GOT3 (cell line): ENCODE results near the gene SLCO3A1.

Source experiments
- DNase-seq: peaks from one replicate; lab custom pipeline; 2025; ENCODE audit warnings: mixed read lengths; lab: John Stamatoyannopoulos, UW

SLCO3A1 gene

DNA sequence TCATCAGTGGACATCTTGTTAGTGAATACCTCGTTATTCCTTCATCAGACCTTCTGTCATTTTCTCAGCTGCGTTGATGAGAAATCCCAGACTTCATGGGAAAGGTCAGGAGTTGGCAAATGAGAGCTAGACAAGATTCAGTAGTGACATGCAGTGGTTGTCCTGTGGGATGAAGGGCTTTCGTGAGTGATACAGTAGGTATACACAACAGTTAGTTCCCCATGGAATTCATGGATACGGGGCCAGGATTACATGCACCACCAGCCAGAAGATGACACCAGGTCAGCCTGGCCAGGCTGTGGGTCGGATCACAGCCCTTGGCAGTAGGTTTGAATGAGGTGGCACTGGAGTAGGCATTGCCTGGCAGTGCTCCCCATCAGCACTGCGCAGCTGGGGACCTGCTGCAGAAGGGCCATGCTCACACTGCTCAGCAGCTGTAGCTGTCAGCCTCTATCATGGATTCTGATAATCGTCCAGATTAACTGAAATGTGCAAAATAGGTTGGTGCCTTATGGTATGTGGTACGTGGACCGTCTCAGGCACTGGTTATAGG is 150.1 kb downstream of the SLCO3A1 start:
- no peak for DNase-seq

DNA sequence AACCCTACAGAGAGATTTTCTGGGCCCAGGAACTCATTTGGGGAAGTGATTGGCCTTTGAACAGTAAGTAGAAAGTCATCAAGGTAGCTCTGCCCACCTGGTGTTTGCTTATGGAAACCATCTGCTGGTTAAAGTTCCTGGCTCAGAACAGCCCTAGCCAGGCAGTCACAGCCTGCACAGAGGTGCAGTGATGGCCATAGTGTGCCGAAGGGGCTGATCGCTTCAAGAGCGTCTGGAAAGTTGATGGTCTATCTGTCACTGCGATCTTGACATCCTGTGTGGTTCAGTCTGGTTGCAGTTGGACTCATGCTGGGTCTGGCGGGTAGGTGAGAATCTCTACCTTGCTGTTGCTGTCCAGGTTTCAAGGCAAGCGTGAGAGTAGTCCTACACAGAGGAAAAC is 151.6 kb downstream of the SLCO3A1 start:
- no peak for DNase-seq

DNA sequence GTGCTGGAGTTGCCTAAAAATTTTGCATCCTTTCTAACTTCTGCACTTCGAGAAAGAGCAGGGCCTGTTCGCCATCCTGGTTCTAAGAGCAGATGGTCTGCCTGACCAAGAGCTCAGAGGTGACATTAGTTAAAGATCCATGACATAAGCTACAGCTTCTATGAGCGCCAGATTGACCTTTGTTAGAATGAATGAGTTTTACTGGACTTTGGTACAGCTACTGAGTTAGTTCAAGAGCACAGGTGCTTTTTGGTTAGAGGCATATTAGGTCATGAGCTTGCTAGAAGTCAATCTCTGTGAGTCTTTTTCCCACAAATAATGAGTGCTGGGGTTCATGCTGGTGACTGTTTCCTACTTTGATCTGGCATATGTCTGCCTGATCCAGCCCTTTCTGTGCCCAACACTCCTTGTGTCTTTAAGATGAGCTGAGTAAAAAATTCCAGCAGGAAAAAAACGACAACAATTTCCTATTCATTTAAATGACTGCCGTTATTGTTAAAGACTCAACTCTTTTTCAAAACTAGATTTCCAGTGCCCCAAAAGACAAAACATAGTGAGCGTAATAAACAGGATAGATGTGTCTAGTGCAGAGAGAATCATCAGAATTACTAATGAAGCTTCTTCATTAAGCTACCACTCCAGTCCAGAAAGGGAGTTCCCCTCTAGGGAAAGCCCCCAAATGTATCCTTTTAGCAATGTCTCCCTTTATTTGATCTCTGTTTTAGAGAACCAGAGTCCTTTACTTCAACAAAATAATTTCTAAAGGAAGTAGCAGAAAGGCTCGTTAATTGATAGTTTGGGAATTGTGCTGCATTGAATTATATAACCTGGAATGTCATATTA is 152.9 kb downstream of the SLCO3A1 start:
- DNase-seq, result no peak

DNA sequence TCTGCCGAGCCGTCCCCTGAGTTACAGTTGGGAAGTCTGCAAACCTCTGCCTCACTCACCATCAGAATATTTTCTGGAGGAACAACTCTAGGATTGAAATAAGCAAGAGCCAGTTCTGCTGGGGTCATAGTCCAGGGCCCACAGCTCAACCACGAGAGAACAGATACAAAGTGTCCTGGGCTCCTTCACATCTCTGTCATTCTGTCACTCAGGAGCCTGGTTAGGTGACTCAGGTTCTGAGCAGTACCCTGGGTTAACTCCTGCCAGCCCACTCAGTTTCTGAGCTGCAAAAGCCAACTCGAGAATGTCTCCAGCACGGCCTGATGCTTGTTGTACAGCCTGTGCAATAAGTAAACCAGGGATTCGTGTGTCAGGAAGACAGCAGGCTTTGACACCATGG is 155.7 kb downstream of the SLCO3A1 start:
- no peak for DNase-seq

DNA sequence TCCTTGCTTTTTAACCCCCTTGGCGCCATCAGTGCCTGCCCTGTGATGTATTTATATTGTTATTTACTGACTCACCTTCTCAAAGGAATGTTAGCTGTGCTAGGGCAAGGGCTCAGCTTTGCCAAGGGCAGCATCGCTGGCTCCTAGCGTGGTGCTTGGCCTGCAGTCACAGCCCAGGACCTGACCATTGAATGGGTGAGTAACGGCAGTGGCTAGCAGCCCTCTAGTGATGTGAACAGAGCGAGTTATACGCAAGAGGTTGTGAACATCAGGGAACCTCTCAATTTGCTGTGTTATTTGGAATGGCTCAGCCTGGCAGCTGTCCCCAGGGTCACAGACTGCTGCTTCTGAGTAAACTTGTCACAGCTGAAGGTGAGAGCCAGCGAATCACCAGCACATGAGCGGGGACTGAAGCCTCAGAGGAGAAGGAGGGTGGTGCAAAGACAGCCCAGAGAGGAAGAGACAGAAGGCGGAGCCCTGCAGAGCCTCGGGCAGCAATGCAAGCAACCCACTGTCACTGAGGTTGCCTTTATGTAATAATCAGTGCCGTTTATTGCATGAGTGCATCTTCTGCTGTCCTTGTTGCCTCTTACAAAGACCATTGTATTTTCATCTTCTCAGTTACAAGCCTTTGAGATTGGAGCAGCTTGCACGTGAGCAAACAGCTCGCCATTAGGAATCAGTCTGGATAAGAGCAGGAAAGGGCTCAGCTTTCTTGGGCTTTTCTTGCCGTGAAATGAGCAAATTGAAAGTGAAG is 158.3 kb downstream of the SLCO3A1 start:
- no peak for DNase-seq

DNA sequence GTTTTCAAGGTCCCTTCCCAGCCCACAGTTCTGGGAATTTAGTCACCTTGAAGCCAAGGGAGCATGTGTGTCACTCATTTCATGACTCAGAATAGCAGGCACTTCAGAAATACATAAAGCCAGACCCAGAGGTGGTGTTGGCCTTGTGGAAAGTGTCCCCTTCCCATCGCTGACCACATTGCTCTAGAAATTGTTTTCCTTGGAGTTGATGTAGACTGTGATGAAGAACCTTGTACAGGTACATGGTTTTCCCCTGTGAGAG is 158.8 kb downstream of the SLCO3A1 start:
- DNase-seq, result no peak

DNA sequence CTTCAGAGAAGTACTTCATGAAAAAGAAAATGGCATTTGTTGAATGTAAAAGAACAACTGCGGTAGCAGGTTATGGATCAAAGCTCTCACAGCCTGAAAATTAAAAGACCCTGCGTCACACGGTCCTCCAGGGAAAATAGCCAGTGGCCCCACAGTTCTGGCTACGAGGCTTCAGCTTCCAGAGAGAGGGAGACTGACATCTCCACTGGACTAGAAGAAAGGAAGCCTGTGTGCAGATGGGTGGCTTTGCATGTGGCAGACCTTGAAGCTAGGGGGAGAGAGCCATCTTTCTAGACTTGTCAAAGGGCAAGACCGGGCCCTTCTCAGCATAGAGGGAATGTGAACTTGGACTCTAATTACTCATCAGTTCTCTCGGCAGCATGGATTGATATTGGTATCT is 159.4 kb downstream of the SLCO3A1 start:
- no peak for DNase-seq

DNA sequence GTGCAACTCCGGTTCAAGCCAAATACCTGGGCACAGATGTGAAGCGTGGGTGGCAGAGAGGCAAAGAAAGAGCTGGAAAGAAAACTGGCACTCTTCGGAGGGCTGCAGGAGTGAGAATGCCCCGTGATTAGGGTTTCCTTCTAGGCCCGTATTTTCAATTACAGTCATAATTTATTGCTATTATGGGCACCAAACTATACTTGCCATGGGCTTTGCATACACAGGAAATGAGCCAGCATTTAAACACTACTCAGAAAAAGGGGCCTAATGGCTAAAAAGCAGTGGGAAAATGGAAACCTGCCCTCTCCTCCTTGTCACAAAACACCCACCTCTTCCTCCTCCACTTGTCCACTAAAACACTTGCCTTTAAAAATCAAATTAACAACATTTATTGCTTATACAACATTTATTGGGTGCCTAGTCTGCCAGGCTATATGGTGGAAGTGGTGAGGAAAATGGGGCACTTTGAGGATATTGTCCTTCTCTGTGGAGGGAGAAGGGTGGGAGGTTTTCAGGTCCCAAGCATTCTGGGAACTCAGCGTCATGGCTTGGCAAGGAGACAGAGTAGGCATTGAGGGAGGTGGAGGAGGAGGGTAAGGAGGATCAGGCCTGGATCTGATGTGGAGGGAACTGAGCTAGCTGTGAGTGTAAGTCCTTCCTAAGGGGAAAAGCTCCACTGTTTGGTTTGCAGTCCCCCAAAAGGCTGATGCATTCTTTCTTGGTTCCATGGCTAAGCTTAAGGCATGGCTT is 160.9 kb downstream of the SLCO3A1 start:
- no peak for DNase-seq

DNA sequence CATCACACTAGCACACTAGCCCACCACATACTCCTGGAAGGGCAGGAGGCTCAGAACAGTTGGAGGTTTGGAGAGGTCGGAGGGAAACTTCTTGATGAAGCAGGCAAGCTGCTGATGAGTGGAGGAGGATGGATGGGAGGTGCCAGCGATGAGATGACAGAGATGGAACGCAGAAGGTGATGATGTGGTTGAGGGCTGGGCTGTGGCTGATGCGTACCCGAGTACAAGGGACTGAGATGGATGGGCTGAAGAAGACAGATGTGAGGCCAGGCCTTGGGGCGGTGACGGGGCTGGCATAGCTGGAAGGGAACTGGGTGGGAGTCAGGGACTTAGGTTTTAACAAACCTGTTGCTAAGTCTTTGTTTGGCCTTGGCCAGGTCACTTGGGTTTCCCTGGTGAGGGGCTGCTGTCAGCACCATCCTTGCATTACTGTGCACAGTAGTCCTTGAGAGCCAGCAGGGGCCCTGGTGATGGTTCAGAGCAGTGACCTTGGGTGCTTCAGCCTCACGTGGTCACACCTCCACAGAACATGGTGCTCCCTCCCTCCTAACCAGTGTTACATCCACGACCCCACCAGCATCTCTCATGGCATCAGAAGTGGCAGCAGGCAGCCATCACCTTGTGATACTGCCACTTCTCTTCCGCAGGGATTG is 164.5 kb downstream of the SLCO3A1 start:
- DNase-seq, result no peak

DNA sequence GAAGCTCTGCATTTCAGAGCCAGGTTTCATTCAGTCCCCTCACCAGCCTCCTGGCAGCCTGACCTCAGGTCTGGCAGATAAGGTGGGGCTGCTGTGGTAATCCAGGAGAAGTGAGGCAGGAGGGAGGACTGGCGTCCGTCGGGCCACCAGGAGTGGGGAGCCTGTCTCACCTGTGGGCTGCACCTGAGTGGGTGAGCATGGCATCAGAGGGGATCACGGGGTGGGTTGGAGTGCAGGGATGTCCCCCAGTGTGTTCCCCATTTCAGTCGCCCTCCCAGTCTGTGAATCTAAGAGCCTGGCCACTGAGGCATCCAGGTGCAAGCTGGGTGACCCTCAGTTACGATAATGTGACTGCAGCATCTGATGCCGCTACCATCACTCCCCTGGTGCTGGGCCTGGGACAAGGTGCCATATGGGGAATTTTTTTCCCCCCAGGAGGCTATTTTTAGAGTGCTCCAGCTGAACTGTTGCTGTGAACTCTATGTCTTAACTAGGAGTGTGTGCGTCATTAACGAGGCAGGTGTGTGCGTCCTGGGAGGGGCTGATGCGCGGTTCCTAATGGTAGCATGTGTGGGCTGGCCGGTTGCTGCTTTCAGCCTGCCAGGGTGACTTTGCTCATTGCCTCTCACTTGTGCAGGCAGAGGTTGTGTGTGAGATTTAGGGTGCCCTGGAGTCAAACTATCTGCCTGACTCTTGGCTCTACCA is 165.2 kb downstream of the SLCO3A1 start:
- no peak for DNase-seq

DNA sequence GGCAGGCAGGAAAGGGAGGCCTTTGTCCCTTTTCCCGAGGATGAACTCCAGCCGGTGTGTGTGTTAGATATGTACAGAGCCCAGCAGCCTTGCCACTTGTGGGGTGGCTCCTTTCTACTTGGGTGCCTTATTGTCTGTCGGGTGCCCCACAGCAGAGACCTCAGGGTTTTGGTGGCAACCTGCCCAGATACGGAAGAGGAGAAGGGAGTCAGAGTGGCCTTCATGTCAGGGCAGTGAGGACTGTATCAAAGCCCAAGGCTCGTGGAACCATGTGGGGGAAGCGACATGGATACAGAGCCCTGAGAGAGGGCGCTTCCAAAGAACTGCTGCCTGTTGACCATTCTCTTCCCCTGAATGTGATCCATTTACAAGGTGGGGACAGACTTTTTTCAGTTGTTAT is 166.2 kb downstream of the SLCO3A1 start:
- DNase-seq, result no peak

DNA sequence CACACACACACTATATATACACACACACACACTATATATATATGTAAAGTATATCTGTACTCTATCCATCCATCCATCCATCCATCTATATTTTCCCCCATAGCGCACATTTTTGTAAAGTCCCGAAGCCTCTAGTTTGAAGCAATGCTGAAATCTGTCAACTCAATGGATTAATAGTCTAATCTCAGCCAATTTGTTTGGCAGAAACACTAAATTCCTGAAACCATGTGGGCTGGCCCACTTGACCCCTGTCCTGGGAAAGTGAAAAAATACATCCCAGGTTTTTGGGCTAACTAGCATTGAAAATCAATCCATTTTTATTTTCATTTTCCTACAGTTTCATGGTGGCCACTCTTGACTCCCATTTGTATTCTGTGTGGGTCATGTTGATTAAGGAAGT is 166.7 kb downstream of the SLCO3A1 start:
- no peak for DNase-seq

DNA sequence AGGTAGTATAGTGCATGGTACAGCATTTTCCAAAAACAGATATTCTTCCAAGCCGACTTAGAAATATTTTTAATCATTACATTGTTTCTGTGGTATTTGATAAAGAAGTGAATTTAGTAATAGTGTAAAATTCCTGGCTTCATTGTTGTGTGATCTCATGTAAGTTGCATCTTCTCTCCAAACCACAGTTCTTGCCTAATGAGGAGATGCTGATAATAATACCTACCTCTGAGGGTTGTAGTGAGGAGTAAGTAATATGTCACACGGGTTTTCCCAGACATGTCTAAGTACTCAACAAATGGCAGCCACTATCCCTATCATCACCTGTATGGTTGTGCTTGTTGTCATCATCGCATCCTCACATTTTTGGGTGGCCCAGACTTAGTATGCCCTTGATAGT is 167.3 kb downstream of the SLCO3A1 start:
- DNase-seq, result no peak

DNA sequence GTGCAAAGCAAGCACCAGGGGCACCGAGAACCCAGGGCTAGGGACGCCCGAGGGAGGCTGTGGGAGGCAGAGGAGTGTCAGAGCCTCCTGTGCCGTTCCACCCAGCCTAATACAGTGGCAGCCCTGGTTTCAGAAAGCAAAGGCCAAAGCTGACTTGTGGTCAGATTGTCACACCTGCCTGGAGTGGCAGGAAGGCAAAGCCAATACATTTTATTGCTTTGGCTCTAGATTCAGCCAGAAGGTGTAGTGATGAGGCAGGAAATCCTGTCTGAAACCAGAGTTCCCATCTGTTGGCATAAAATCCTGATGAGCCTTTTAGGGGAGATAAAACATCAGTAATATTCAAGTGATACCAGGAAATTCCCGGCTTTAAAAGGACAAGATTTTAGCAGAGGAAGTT is 168.3 kb downstream of the SLCO3A1 start:
- DNase-seq, result no peak

DNA sequence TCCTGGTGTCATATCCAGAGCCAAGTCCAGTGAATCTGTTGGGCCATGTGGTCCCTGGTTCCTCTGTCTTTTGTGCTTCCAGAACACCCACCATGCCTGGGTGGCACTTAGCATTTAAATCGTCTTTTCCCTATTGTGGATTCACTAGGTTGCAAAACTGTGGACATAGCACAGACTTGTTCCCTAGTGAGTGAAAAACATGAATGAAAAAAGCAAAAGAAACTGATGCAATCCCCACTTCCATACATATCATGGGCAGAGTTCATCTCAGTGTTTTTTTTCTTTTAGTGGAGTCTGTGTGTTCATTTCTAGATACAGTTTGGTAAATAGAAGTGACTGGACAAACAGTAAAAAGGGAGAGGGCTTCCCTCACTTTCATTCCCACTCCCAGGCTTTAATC is 170.5 kb downstream of the SLCO3A1 start:
- DNase-seq, result no peak

DNA sequence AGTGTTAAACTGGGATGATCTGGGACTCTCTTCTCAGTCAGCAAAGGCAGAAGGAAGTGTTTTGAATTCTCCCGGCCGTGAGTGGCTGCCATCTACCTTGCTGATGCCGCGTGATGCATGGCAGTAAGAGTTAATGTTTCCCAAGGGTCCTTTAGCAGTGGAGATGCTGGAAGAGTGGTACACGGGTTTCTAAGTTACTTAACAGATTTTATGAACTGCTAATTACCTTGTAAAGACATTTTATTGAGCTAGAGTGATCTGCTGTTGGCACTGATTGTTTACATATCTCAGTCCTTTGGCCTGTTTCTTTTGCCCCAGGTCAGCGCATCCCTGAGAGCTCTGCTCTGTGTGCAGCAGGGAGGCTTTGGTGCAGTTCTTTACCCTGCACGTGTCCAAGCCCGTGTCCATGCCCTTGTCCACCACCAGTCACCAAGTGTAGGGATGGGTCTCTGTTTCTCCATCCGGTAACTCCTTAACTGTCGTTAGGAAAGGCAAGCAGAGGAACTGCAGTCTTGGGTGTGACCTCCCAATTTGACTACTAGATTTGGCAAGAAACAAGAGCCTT is 172.3 kb downstream of the SLCO3A1 start:
- no peak for DNase-seq

DNA sequence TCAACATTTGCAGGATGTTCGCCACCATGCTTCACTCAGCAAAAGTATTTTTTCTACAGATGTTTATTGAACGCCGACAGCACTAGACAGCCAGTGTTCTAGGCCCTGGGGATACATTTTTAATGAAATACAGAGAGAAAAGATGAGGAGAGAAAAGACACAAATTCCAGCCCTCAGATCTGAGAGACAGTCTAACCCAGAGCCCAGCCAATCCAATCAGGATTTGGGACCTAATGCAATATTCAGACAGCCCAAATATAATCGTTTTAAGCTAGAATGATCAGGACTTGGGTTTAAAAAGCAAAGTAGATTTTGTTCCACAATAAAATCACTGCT is 174.8 kb downstream of the SLCO3A1 start:
- no peak for DNase-seq

DNA sequence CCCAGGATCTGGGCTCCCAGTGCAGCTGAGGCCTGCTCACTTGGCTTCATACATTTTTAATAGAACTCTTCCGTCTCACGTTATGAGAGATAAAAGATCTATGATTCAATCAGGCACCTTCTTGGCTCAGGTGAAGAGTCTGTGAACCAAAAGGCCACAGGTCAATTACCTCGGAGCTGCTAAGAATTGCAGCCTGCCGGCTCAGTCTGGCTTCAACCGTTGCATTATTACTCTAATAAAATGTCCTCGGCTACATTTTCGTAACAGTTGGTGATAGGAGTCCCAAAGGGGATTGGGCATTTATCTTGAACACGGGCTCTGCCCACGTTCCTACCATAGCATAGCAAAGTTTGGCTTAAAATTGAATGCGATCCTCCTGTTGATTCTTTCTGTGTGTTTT is 176.3 kb downstream of the SLCO3A1 start:
- DNase-seq, result no peak

DNA sequence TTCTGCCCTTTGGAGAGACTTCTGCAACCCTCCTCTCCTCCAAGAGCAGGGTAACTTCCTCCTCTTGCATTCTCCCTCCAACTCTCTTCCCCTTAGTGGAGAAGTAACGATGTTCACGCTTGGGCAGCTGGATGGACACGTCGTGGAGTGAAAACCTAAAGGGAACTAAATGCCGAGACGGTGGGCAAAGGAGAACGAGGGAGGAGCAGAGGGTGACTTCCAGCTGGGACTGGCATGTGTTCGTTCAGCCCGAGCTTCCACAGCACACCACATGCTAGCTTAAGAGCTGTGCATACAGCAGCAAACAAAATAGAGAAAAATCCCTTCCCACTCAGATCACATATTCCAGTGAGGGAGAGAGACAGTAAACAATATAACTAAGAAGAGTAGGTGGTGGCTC is 179.8 kb downstream of the SLCO3A1 start:
- DNase-seq, result no peak

DNA sequence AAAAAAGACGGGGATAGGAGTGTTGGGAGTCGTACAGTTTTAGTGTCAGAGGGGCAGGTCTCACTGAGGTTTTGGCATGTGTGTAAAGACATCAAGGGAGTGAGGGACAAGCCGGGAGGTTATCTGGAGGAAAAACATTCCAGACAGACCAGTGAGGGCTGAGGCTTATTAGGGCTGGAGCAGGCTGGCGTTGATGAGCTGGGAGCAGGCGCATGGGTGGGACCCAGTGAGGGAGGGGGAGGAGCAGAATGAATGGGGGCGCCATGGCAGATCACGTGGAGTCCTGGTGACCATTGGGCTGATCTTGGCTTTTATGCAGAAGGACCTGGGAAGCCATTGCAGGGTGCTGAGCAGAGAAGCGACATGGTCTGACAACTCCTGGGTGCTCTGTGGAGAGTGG is 180.2 kb downstream of the SLCO3A1 start:
- DNase-seq, result no peak

DNA sequence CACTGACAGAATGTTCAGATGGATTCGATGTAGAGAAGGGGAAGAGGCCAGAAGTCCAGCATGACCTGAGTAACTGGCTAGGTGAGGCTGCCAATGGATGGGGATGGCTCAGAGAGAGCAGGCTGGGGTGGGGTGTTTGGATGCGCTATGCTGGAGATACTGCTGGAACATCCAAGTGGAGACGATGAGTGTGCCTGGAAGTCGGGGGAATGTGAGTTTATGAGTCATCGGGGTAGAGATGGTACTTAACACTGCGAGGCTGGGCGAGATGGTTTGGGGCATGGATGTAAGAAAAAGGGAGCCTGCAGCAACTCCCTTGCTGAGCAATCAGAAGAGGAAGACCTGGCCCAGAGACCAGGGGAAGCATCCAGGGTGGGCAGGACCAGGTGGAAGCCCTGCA is 180.7 kb downstream of the SLCO3A1 start:
- no peak for DNase-seq
